ENCODE results near the gene MAX.

The MAX gene

GRCh38 chr14:65073605-65074201 is 28.6 kb downstream of the MAX start:
- DNase-seq (ENCODE audit: low read depth in 2 of 2): no peak

GRCh38 chr14:65072937-65073336 is 29.4 kb downstream of the MAX start:
- DNase-seq (ENCODE audit: low read depth in 2 of 2): no peak

DNA sequence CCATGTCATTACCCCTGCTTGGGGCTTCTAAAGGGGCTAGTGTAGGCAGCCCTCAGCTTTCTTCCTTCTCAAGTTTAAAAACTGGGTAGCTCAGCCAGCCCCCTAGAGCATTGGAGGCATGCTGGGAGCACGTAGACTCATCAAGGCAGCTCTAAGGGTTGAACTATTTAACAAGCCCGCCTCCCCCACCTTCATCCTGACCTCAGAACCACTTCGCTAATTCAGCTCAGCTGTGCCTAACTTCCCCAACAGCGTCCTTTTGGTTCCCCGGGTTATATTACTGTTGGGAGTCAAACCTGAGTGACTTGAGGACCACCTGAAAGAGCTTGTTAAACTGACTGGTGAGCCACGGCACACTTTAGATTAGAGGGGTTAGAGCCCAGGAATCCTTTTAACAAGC is 30.1 kb downstream of the MAX start:
- DNase-seq (ENCODE audit: low read depth in 2 of 2): no peak

GRCh38 chr14:65071544-65071943 is 30.8 kb downstream of the MAX start:
- no peak for DNase-seq (ENCODE audit: low read depth in 2 of 2)

GRCh38 chr14:65070471-65070976 is 31.8 kb downstream of the MAX start:
- no peak for DNase-seq (ENCODE audit: low read depth in 2 of 2)

DNA sequence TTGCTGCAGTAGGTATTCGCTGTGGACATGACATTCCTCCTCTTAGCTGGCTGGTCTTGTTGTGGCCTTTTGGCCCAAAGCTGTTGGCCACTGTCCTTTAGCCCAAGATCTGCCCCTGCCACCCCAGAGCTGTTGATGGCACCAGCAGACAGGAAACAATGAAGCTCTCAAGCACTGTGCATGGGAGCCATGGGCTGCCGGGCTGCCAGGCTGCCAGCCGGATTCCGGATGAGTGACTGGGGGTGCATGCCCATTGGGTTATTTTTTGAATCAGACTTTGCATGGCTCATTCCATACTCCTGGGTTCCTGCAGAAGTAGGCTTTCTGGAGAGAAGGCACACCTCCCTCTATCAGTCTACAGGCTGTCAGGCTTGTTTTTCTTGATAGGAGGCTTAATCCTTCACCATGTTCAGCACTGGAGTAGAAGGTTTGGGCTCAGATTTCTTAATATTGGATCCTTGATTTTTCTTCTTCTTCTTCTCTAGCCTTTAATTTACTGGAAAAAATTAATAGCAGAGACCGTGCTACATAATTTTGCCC is 32.4 kb downstream of the MAX start:
- DNase-seq (ENCODE audit: low read depth in 2 of 2): no peak

- DNase-seq (ENCODE audit: low read depth in 2 of 2): no peak
These were observed 36.6 kb downstream of the MAX start for GRCh38 chr14:65065719-65066118.

DNA sequence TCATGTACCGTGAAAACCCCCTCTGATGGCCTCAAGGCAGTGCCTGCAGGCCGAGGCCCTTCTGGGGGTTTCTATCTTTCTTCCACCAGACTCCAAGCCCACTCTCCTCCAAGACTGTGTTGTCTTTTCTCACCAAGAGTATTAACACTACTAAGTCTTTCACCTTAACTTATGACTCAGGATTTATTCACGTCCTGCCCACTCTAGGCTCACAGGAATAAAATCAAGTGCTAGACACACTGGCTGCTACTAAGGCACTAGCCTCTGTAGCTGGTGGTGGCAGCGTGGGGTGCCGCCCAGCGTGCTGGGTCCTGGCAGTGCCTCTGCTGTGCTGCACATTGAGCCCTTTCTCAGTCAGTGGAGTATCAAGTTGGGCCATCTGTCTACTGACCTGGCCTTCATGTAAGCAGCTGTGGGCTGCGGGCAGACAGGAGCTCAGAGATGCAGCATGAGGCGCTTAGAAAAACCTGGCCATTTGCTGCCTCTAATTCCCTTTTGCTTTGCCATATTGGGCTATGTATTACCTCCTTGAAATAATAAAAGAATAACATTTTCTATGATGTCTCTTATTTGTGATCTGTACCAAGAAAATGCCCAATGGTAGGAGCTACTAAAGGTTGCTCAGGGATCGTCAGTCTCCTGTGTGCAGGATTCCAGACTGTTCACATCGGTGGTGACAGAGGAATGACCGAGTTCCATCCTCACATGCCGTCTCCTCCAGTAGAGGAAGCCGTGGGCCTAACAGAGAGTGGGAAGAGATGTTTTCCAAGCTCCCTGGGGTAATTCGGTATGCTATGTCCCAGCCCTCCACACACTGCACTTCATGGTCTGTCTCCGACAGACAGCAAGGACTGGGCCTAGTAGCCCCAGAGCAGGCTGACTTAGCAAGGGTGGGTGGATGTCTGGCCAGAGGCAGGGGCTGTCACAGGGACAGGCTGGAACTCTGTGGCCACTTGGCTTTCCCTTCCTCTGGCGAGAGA is 39.9 kb downstream of the MAX start:
- DNase-seq (ENCODE audit: low read depth in 2 of 2): no peak

DNA sequence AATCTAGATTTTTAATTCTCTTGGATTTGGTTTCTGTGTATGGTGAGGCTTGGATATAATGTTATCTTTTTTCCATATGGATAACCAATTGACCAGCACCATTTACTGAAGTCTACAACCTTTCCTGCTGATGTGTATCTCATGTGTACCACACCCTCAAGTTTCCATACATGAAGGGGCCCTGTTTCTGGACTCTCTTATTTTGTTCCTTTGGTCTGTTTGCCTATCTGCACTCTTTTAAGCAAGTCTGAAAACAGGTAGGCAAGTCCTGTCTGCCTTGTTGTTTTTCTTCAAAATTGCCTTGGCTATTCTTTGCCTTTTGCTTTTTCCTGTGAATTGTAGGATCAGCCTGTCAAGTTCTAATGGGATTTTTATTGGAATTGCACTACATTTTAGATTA is 44.6 kb downstream of the MAX start:
- DNase-seq (ENCODE audit: low read depth in 2 of 2): no peak

DNA sequence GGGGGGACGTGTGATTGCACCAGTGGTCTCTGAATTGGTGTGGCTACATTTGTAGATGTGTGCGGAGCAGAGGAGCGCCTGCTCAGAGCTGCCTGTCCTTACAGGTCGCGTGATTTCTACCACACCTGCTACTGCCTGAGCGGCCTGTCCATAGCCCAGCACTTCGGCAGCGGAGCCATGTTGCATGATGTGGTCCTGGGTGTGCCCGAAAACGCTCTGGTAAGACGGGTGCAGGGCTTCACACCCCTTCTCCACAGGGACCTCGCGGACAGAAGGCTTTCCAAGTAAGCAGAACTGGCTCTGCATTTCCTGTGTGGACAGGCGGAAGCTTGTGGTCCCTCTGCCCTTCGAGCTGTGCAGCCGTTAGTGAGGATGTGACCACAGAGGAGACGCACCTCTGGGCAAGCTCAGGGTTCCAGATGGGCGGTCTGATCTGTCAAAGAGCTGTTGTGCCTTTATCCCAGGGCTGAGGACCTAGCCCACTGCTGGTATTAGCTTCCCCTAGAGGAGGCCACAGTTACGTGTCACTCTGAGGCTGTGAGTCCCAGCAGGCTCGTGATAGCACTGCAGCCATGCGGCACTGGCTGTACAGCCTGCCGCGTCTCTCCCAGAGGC is 47.7 kb downstream of the MAX start:
- no peak for DNase-seq (ENCODE audit: low read depth in 2 of 2)

DNA sequence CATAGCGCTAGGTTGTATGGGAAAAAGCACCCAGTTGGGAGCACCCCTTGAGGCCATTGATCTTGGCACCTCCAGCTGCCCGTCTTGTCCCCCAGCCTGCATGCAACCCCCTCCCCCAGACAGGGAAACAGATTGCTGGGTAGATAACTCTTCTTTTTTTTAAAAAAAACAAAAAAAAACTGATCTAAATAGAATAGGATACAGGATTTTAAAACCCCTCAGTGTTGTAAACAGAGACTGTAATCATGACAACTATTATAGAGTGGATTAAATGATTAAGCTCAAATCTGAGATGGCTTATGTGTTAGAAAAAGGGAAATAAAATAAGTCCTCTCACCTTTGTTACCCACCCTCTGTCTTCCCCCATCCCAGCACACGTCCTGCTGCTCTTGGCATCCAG is 48.9 kb downstream of the MAX start:
- DNase-seq (ENCODE audit: low read depth in 2 of 2): no peak

DNA sequence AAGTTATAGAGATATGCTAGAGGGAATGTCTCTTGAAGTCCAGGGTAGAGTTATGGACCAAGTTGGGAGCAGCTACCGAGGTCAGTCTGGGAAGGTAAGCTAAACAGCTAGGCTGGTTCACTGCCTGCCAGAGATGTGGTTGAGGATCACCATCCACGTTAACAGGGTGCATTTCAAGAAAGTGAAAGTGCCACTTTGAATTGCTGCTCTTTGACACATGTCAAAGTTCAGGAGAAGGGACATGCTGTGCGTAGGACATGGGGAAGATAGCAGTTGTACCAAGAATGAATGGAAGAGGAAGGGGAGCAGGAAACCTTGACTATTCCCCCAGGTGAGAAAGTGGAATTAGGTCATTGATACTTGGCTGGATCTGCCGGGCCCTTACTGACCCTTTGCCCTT is 49.5 kb downstream of the MAX start:
- DNase-seq (ENCODE audit: low read depth in 2 of 2): no peak

GRCh38 chr14:65045709-65046108 is 56.6 kb downstream of the MAX start:
- DNase-seq (ENCODE audit: low read depth in 2 of 2): no peak

- no peak for DNase-seq (ENCODE audit: low read depth in 2 of 2)
These were observed 57.3 kb downstream of the MAX start for GRCh38 chr14:65045006-65045405.

DNA sequence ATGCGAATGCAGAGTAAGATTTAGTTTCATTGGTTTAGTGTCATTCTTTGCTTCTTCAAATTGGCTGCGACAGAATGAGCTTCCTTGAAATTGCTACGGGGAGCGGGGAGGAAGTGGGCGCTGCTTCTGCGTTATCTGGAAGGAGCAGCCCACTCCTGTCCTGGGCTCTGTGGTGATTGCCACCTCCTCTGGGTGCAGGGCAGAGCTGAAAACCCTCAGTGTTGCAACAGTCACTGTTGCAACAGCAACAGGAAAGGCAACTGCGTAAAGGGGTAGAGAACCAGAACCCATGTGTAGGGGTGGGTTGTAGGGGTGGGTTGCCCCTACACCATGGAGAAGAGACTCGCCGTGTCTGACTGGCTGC is 57.7 kb downstream of the MAX start:
- no peak for DNase-seq (ENCODE audit: low read depth in 2 of 2)

GRCh38 chr14:65043893-65044595 is 58.3 kb downstream of the MAX start:
- DNase-seq (ENCODE audit: low read depth in 2 of 2): no peak

GRCh38 chr14:65042731-65043372 is 59.5 kb downstream of the MAX start:
- no peak for DNase-seq (ENCODE audit: low read depth in 2 of 2)

DNA sequence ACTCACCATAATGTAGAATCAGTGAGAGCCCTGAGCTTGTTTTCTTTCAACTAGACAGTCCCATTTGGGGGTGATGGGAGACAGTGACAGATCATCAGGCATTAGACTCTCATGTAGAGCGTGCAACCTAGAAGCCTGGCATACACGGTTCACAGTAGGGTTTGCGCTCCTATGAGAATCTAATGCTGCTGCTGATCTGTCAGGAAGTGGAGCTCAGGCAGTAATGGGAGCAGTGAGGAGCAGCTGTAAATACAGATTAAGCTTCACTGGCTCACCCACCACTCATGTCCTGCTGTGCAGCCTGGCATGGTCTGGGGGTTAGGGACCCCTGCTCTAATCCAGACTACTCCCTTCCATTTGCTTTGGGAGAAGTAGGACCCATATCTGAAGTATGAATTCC is 60.0 kb downstream of the MAX start:
- DNase-seq (ENCODE audit: low read depth in 2 of 2): no peak

GRCh38 chr14:65041434-65041915 is 60.8 kb downstream of the MAX start:
- no peak for DNase-seq (ENCODE audit: low read depth in 2 of 2)

GRCh38 chr14:65040666-65041433 is 61.5 kb downstream of the MAX start:
- DNase-seq (ENCODE audit: low read depth in 2 of 2): no peak

Measured in activated CD4-positive, alpha-beta T cell treated with anti-CD3 and anti-CD28 coated beads for 24 hours (primary cell).